ENCODE results near the gene TMEM54.

DNA sequence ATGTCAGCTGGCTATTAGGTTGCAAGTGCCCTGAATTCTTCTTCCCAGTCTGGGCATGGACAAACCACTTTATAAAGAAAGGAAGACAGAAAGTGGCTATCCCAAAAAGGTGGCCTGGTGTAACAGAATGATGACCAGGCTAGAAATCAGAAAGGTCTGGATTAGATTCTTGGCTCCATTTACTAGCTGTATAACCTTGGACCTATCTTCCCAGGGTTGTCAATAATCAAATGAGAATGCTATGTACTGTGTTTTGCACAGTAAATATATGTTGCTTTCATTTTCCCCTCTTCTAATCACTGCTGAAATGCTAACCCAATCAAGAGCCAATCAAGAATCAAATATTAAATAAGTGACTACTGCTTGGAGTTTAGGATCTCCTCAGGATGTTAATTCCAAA, 43.0 kb upstream of the TMEM54 start:
- TF ChIP-seq, protein P1, sequence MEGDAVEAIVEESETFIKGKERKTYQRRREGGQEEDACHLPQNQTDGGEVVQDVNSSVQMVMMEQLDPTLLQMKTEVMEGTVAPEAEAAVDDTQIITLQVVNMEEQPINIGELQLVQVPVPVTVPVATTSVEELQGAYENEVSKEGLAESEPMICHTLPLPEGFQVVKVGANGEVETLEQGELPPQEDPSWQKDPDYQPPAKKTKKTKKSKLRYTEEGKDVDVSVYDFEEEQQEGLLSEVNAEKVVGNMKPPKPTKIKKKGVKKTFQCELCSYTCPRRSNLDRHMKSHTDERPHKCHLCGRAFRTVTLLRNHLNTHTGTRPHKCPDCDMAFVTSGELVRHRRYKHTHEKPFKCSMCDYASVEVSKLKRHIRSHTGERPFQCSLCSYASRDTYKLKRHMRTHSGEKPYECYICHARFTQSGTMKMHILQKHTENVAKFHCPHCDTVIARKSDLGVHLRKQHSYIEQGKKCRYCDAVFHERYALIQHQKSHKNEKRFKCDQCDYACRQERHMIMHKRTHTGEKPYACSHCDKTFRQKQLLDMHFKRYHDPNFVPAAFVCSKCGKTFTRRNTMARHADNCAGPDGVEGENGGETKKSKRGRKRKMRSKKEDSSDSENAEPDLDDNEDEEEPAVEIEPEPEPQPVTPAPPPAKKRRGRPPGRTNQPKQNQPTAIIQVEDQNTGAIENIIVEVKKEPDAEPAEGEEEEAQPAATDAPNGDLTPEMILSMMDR (IDR thresholded peaks at IDR 0.05): no peak
- no peak for TF ChIP-seq POLR2A (IDR thresholded peaks at IDR 0.05)
